Colonic mucosa (tissue), 4 donors: ENCODE results near the gene SCN1B. TPM values are rescaled to one million over a fixed set of nuclear protein-coding genes. Genes with fewer than 3 reads are reported as not detected.

Experiments
- DNase-seq: peaks from one replicate; pipeline ENCODE4 v3.0.0-alpha.2; 2020
- H3K27ac ChIP-seq: fragments of 200-600 bp; one replicate; pipeline ENCODE4 v1.8.0; 2021
- H3K27me3 ChIP-seq: fragments of 200-600 bp; one replicate; pipeline ENCODE4 v1.8.0; 2021
- H3K36me3 ChIP-seq: fragments of 200-600 bp; one replicate; pipeline ENCODE4 v1.8.0; 2021
- H3K4me1 ChIP-seq: fragments of 200-600 bp; one replicate; pipeline ENCODE4 v1.8.0; 2021; ENCODE audit warnings: mild to moderate bottlenecking
- H3K4me3 ChIP-seq: fragments of 200-600 bp; one replicate; pipeline ENCODE4 v1.8.0; 2021
- H3K9ac ChIP-seq, 2 donors: one replicate each; pipeline ENCODE4 v1.7.0; 2013; ENCODE audit warnings: control low read depth in 2 of 2, low read depth in 2 of 2, low read length in 2 of 2
- H3K9me3 ChIP-seq: fragments of 200-600 bp; one replicate; pipeline ENCODE4 v1.8.0; 2021
- intact Hi-C: fragments of 100-400 bp; cut with DNase I; formaldehyde crosslinking; loops from one replicate; pipeline ENCODE4 v1.14.1; 2022
- total RNA-seq, 2 donors: library from RNA; stranded (reverse); fragmentation: NEBNext Ultra II Directional in 1 of 2; extraction: Animal tissue kit (Norgen Biotek cat#: 25700) in 1 of 2; gene quantifications; one replicate each; pipeline ENCODE4 v1.2.1, GENCODE V29; 2021
- TF ChIP-seq, protein P1 (sequence below): fragments of 200-600 bp; IDR thresholded peaks from one replicate; pipeline ENCODE4 v1.8.0; 2022; ENCODE audit warnings: antibody characterized with exemption, mild to moderate bottlenecking
- donor health status: healthy.
- donor health status: DM: no; HTN: no; CAD: no.
- donor health status: DM: no; HTN: no; CAD: no.

SCN1B gene
- total RNA-seq, 2 donors from 2014 or later, result 1.8 to 2.1 TPM

GRCh38 chr19:35019144-35019543 lies 11.1 kb upstream of the SCN1B start:
- intact Hi-C loops, result no loop called here
- no peak for DNase-seq

DNA sequence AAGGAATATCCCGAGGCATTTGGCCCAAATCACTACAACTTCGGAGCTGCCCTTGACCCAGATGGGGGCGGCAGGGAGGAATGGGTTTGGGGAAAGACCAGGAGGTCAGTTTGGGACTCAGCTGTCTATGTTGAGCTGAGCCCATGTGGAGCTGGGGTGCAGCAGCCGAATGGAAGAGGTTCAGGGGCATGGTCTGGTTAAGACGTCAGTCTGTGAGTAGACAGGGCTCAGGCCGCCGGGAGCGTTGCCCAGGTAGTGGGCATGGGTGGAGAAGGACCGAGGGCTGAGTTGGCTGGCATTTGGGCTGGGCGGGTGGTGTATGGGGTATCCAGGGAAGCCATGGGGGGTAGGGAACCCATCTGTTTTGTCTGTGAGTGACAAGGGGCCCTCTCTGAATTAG lies 9.3 kb upstream of the SCN1B start:
- Histone ChIP-seq H3K4me1 (no peaks in the 10 kb centered on the region), H3K27ac (no peak overlapping the region), H3K4me3 (no peak overlapping the region), H3K36me3 (no peaks in the 10 kb centered on the region), H3K9me3 (no peaks in the 10 kb centered on the region), H3K27me3 (no peaks in the 10 kb centered on the region), H3K9ac (no peak overlapping the region)
- intact Hi-C loops, result no loop called here
- TF ChIP-seq, protein P1, sequence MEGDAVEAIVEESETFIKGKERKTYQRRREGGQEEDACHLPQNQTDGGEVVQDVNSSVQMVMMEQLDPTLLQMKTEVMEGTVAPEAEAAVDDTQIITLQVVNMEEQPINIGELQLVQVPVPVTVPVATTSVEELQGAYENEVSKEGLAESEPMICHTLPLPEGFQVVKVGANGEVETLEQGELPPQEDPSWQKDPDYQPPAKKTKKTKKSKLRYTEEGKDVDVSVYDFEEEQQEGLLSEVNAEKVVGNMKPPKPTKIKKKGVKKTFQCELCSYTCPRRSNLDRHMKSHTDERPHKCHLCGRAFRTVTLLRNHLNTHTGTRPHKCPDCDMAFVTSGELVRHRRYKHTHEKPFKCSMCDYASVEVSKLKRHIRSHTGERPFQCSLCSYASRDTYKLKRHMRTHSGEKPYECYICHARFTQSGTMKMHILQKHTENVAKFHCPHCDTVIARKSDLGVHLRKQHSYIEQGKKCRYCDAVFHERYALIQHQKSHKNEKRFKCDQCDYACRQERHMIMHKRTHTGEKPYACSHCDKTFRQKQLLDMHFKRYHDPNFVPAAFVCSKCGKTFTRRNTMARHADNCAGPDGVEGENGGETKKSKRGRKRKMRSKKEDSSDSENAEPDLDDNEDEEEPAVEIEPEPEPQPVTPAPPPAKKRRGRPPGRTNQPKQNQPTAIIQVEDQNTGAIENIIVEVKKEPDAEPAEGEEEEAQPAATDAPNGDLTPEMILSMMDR, result no peak
- DNase-seq, result no peak

More at GRCh38 chr19:35019144-35019543, 11.1 kb upstream of the SCN1B start:
- Histone ChIP-seq H3K4me3 (no peak overlapping the region), H3K27me3 (no peaks in the 10 kb centered on the region), H3K9ac (no peak overlapping the region), H3K36me3 (no peaks in the 10 kb centered on the region), H3K27ac (no peak overlapping the region), H3K4me1 (no peaks in the 10 kb centered on the region), H3K9me3 (no peaks in the 10 kb centered on the region)
- TF ChIP-seq, protein P1, result no peak

DNA sequence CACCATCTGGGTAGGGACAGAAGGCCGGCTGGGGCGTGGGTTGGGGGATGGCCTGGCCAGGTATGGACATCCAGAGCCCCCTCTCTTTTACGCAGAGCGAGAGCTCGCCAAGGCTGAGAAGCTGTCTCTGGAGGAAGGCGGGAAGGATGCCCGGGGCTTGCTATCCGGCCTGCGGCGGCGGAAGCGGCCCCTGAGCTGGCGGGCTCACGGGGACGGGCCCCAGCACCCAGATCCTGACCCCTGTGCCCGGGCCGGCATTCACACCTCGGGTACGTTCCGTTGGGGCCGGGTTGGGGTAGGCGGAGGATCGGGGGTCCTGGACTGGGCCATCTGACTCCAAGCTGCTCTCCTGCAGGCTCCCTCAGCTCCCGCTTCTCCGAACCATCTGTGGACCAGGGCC lies 8.7 kb upstream of the SCN1B start:
- no peaks in the 10 kb centered on the region for H3K27me3 ChIP-seq
- DNase-seq, result no peak
- H3K4me3 ChIP-seq, result no peak overlapping the region
- H3K27ac ChIP-seq, result no peak overlapping the region
- intact Hi-C loops, result no loop called here
- no peak overlapping the region for H3K9ac ChIP-seq
- no peaks in the 10 kb centered on the region for H3K4me1 ChIP-seq
- TF ChIP-seq, protein P1, result no peak
- H3K9me3 ChIP-seq, result no peaks in the 10 kb centered on the region
- no peaks in the 10 kb centered on the region for H3K36me3 ChIP-seq

DNA sequence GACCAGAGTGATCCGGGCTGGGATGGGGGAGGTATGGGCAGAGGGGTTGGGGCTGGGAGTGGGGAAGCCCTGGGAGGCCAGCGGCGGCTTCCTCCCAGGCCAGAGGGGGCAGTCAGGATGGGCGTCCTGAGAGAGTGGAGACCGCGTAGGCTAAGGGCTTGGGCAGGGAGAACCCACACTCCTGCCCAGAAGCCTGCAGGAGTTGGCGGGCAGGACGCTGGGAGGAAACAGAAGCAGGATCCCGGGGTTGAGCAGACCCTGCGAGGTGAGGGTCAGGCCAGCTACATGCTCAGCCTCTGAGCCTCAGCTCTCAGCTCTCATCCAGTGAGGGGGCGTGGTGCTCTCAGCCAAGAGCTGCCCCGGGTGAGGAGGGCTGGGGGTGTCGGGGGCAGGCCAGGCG lies 7.8 kb upstream of the SCN1B start:
- Histone ChIP-seq H3K9me3 (no peaks in the 10 kb centered on the region), H3K27ac (no peak overlapping the region), H3K9ac (no peak overlapping the region), H3K36me3 (no peaks in the 10 kb centered on the region), H3K4me1 (no peaks in the 10 kb centered on the region), H3K27me3 (no peaks in the 10 kb centered on the region), H3K4me3 (no peak overlapping the region)
- intact Hi-C loops, result no loop called here
- TF ChIP-seq, protein P1, result no peak
- DNase-seq, result no peak

GRCh38 chr19:35023428-35023827 lies 6.8 kb upstream of the SCN1B start:
- DNase-seq, result no peak
- Histone ChIP-seq H3K27ac (no peak overlapping the region), H3K9me3 (no peaks in the 10 kb centered on the region), H3K36me3 (no peaks in the 10 kb centered on the region), H3K4me3 (no peak overlapping the region), H3K9ac (no peak overlapping the region), H3K27me3 (no peaks in the 10 kb centered on the region), H3K4me1 (no peaks in the 10 kb centered on the region)
- TF ChIP-seq, protein P1, result no peak
- intact Hi-C loops, result no loop called here

GRCh38 chr19:35024095-35024494 lies 6.2 kb upstream of the SCN1B start:
- no peaks in the 10 kb centered on the region for H3K36me3 ChIP-seq
- no peaks in the 10 kb centered on the region for H3K4me1 ChIP-seq
- no peak overlapping the region for H3K4me3 ChIP-seq
- no peak for DNase-seq
- no peak overlapping the region for H3K27ac ChIP-seq
- no peaks in the 10 kb centered on the region for H3K9me3 ChIP-seq
- H3K27me3 ChIP-seq, result no peaks in the 10 kb centered on the region
- no peak overlapping the region for H3K9ac ChIP-seq
- TF ChIP-seq, protein P1, result no peak
- intact Hi-C loops, result no loop called here
